K562 (cell line): ENCODE measurements around the gene RPS19. TPM values are rescaled to one million over a fixed set of nuclear protein-coding genes. Genes with fewer than 3 reads are reported as not detected.

Experiments used
- ATAC-seq: fragments of 200-7000 bp; cut with Tn5 transposase; 3 replicates; pipeline ENCODE4 v1.9.1; 2020; ENCODE audit warnings: moderate library complexity
- BruUV-seq: library from RNA; stranded (reverse); fragments of 400-500 nt; replicated peaks from 2 replicates; lab custom pipeline; 2021; lab: Mats Ljungman, UMichigan
- CTCF ChIA-PET: fragments of 300-600 bp; formaldehyde crosslinking; extraction: SDS; loops from one replicate; lab custom pipeline; 2021; ENCODE audit warnings: low intra/inter-chr PET ratio; lab: Yijun Ruan, JAX
- POLR2A ChIA-PET: fragments of 300-600, 350-650 bp; sonication (Branson Sonifier 250); formaldehyde crosslinking; extraction: SDS; loops from one replicate; lab custom pipeline; 2021; ENCODE audit warnings: antibody characterized with exemption, inconsistent platforms; lab: Yijun Ruan, JAX
- DNase-seq, 4 experiments: peaks; one replicate each; pipeline versions ENCODE4 v3.0.0 to v3.0.0-alpha.2; 2011 to 2018; ENCODE audit warnings: low spot score in 3 of 4, mixed read lengths in 3 of 4; ENCODE audit errors: extremely low read depth in 1 of 4
- FAIRE-seq: peaks from 2 replicates; lab custom pipeline; 2011; peaks lifted over from hg19 to GRCh38; lab: Jason Lieb, UNC
- H2AFZ ChIP-seq: 2 replicates; pipeline ENCODE4 v1.6.0; 2011; ENCODE audit warnings: low read depth, low read length, control low read depth, inconsistent platforms
- H3K27ac ChIP-seq: fragments of 200-600 bp; 3 replicates; pipeline ENCODE4 v1.8.0; 2011; ENCODE audit warnings: low read depth, mild to moderate bottlenecking, control low read depth, inconsistent platforms, low read length, moderate library complexity, mixed read lengths; ENCODE audit errors: extremely low read depth
- H3K27me3 ChIP-seq, 2 experiments: fragments of 300-600 bp in 1 of 2; 2 replicates in 1 of 2; 3 replicates in 1 of 2; pipeline versions ENCODE4 v1.6.0 to v1.8.0; 2011; ENCODE audit warnings: inconsistent platforms in 2 of 2, low read length in 2 of 2, mild to moderate bottlenecking in 1 of 2, mixed read lengths in 1 of 2, moderate library complexity in 1 of 2; ENCODE audit not compliant: control insufficient read depth in 2 of 2, insufficient read depth in 2 of 2
- H3K36me3 ChIP-seq: fragments of 300-600 bp; 3 replicates; pipeline ENCODE4 v1.8.0; 2011; ENCODE audit warnings: mild to moderate bottlenecking, low read length, inconsistent platforms; ENCODE audit not compliant: control insufficient read depth, insufficient read depth
- H3K4me1 ChIP-seq, 2 experiments: fragments of 200-600 bp in 1 of 2; replicated peaks in 1 of 2; 2 replicates in 1 of 2; 3 replicates in 1 of 2; pipeline versions ENCODE4 v1.5.1 to v1.8.0; 2011; ENCODE audit warnings: inconsistent platforms in 2 of 2, low read length in 2 of 2, mild to moderate bottlenecking in 1 of 2, mixed read lengths in 1 of 2, moderate library complexity in 1 of 2; ENCODE audit not compliant: control insufficient read depth in 2 of 2, insufficient read depth in 2 of 2
- H3K4me2 ChIP-seq: 2 replicates; pipeline ENCODE4 v1.6.1; 2011; ENCODE audit warnings: low read length, control low read depth, inconsistent platforms, mixed read lengths; ENCODE audit not compliant: insufficient read depth
- H3K4me3 ChIP-seq: fragments of 200-600 bp; sonication (generic), shearing (Covaris generic); 2 replicates; pipeline ENCODE4 v1.5.1; 2016; ENCODE audit warnings: control low read depth, inconsistent platforms
- H3K79me2 ChIP-seq: fragments of 200-600 bp; 3 replicates; pipeline ENCODE4 v1.8.0; 2011; ENCODE audit warnings: low read length, inconsistent platforms; ENCODE audit not compliant: control insufficient read depth, insufficient read depth
- H3K9ac ChIP-seq, 2 experiments: 2 replicates each; pipeline versions ENCODE4 v1.6.0 to v1.6.1; 2011; ENCODE audit warnings: low read depth in 2 of 2, low read length in 2 of 2, control low read depth in 1 of 2, inconsistent platforms in 1 of 2, mild to moderate bottlenecking in 1 of 2, mixed read lengths in 1 of 2; ENCODE audit not compliant: insufficient read depth in 1 of 2
- H3K9me1 ChIP-seq: one replicate; pipeline ENCODE4 v1.6.0; 2011; ENCODE audit warnings: inconsistent platforms, mild to moderate bottlenecking, low read length, moderate library complexity; ENCODE audit not compliant: control insufficient read depth, insufficient read depth
- H3K9me3 ChIP-seq: replicated peaks from 2 replicates; pipeline ENCODE4 v1.5.1; 2011; ENCODE audit warnings: low read depth, low read length, inconsistent platforms; ENCODE audit not compliant: control insufficient read depth, insufficient read depth
- H4K20me1 ChIP-seq: replicated peaks from 2 replicates; pipeline ENCODE4 v1.6.1; 2011; ENCODE audit warnings: low read length, inconsistent platforms, mixed read lengths; ENCODE audit not compliant: control insufficient read depth, insufficient read depth
- ARID3B ChIP-seq: fragments of 250-450 bp; sonication (Bioruptor Pico); IDR thresholded peaks from 2 replicates; pipeline ENCODE4 v1.4.0; 2020; ENCODE audit warnings: borderline replicate concordance
- ATF3 ChIP-seq, 2 experiments: fragments of 450-650 bp in 1 of 2; sonication (generic) in 1 of 2; formaldehyde crosslinking in 1 of 2; IDR thresholded peaks in 1 of 2; conservative IDR thresholded peaks in 1 of 2; 2 replicates each; pipeline versions ENCODE4 v1.6.1 to v1.8.1; 2016 to 2023; ENCODE audit warnings: mild to moderate bottlenecking in 2 of 2, moderate library complexity in 2 of 2, inconsistent platforms in 1 of 2, missing genetic modification reagents in 1 of 2
- ATF6 ChIP-seq: sonication (generic); formaldehyde crosslinking; IDR thresholded peaks from 2 replicates; pipeline ENCODE4 v1.4.0; 2020; ENCODE audit warnings: mild to moderate bottlenecking, missing genetic modification reagents
- ATF7 ChIP-seq: fragments of 450-650 bp; IDR thresholded peaks from 2 replicates; pipeline ENCODE4 v1.7.1; 2014; ENCODE audit warnings: mild to moderate bottlenecking, moderate library complexity
- CBFB ChIP-seq: sonication (generic); formaldehyde crosslinking; IDR thresholded peaks from 2 replicates; pipeline ENCODE4 v1.4.0; 2020; ENCODE audit warnings: mild to moderate bottlenecking, missing genetic modification reagents
- DMBX1 ChIP-seq: fragments of 250-450 bp; sonication (Bioruptor Pico); IDR thresholded peaks from 2 replicates; pipeline ENCODE4 v1.8.0; 2022; ENCODE audit warnings: inconsistent platforms, mild to moderate bottlenecking, moderate library complexity, borderline replicate concordance
- EHMT2 ChIP-seq: fragments of 450-650 bp; IDR thresholded peaks from 2 replicates; pipeline ENCODE4 v1.6.1; 2018; ENCODE audit warnings: antibody characterized with exemption
- FIP1L1 ChIP-seq: fragments of 200-400 bp; formaldehyde crosslinking; IDR thresholded peaks from 2 replicates; pipeline ENCODE4 v1.6.1; 2018; ENCODE audit warnings: mild to moderate bottlenecking, low read depth, low read length; ENCODE audit not compliant: poor library complexity, severe bottlenecking
- JUND ChIP-seq, 2 experiments: IDR thresholded peaks; 2 replicates in 1 of 2; 3 replicates in 1 of 2; pipeline ENCODE4 v1.6.1; 2011; ENCODE audit warnings: borderline replicate concordance in 2 of 2, low read depth in 2 of 2, low read length in 2 of 2, improper control_type of control experiment in 1 of 2, missing biosample characterization in 1 of 2, missing genetic modification characterization in 1 of 2, missing genetic modification reagents in 1 of 2
- NFATC3 ChIP-seq: fragments of 450-650 bp; IDR thresholded peaks from 2 replicates; pipeline ENCODE4 v1.6.1; 2017; ENCODE audit warnings: mild to moderate bottlenecking
- PRPF4 ChIP-seq: fragments of 200-400 bp; formaldehyde crosslinking; IDR thresholded peaks from one replicate; pipeline ENCODE4 v1.6.1; 2017; ENCODE audit warnings: low read length, low read depth, mild to moderate bottlenecking; ENCODE audit not compliant: insufficient read depth, poor library complexity, severe bottlenecking
- PTBP1 ChIP-seq: fragments of 200-400 bp; formaldehyde crosslinking; IDR thresholded peaks from 2 replicates; pipeline ENCODE4 v1.6.1; 2017; ENCODE audit warnings: low read depth, low read length
- RNF2 ChIP-seq: sonication (generic); IDR thresholded peaks from 2 replicates; pipeline ENCODE4 v1.6.1; 2016
- ZNF23 ChIP-seq: fragments of 250-450 bp; sonication (Bioruptor Pico); IDR thresholded peaks from 2 replicates; pipeline ENCODE4 v1.4.0; 2020; ENCODE audit warnings: mild to moderate bottlenecking
- ZNF24 ChIP-seq: fragments of 450-650 bp; IDR thresholded peaks from 2 replicates; pipeline ENCODE4 v1.6.1; 2016
- WGBS: fragments of 100-300 bp; shearing (Covaris generic); methylation state at CpG from one replicate; pipeline ENCODE4 v1.1.6; 2016; ENCODE audit warnings: low coverage, mixed read lengths; ENCODE audit not compliant: insufficient coverage; ENCODE audit errors: missing lambda C conversion rate; 5-methylcytosine and 5-hydroxymethylcytosine counted together
- in situ Hi-C: fragments of 300-500 bp; cut with MboI; formaldehyde crosslinking; loops from 4 replicates; pipeline ENCODE4 v1.15.0; 2018; ENCODE audit warnings: inconsistent platforms, mixed read lengths
- intact Hi-C: fragments of 100-400 bp; cut with micrococcal nuclease; formaldehyde crosslinking; loops from 2 replicates; pipeline ENCODE4 v1.14.2; 2022
- polyA plus RNA-seq, 8 experiments: library from polyadenylated mRNA; depleted of rRNA in 4 of 8; stranded (reverse) in 5 of 8; unstranded in 3 of 8; fragments of >200 nt; fragmentation: Nextera tagmentation in 2 of 8; fragmentation: Illumina TruSeq in 1 of 8; extraction: Ambion mirVana in 2 of 8; extraction: Trizol in 1 of 8; gene quantifications; 2 replicates each; pipeline versions ENCODE4 v1.2.1 to v1.2.3, GENCODE V29; 2011 to 2014; ENCODE audit warnings: inconsistent platforms in 1 of 8, missing spikeins in 1 of 8
- total RNA-seq, 7 experiments: library from RNA; depleted of rRNA in 6 of 7; stranded (reverse); fragments of >200 nt in 6 of 7; fragmentation: Illumina TruSeq in 2 of 7; extraction: Trizol in 2 of 7; gene quantifications; 2 replicates each; pipeline versions ENCODE4 v1.2.1 to v1.2.3, GENCODE V29; 2011 to 2021; ENCODE audit warnings: low replicate concordance in 1 of 7

The RPS19 gene
- total and polyA plus RNA-seq, 9 of the 15 experiments (the other 6 are each of a cell fraction or from before 2014, with no cell fraction given) = 1,964 to 3,408 (median 2,747) TPM

- in situ Hi-C loops (no loop called here), intact Hi-C loops (no loop called here)
- DNase-seq (no peak), FAIRE-seq (no peak), ATAC-seq (no peak)
- Histone ChIP-seq H3K4me1 (no peaks in the 10 kb centered on the region), H3K9me1 (no peaks in the 10 kb centered on the region), H3K4me2 (no peak overlapping the region), H4K20me1 (peaks cover 3% of the 10 kb centered on the region; the same call in 1 of the 2 replicates), H2AFZ (no peak overlapping the region), H3K27ac (no peak overlapping the region), H3K9ac (no peak overlapping the region), H3K79me2 (no peaks in the 10 kb centered on the region), H3K4me3 (no peak overlapping the region), H3K9me3 (no peaks in the 10 kb centered on the region), H3K27me3 (peaks cover 3 to 40% of the 10 kb centered on the region in 2 experiments; a peak in 3 of 5 replicates), H3K36me3 (no peaks in the 10 kb centered on the region)
- ChIA-PET POLR2A (interaction anchor here (0.6 to 0.7 kb wide), 2 partner anchors 9 to 191 kb away, joined by 3 read pairs; no protein-coding TSS in a partner anchor), CTCF (no interaction called here)
- 0% methylated on average over 1 of the region's 3 CpGs for WGBS
- TF ChIP-seq FIP1L1 = no peak
- TF ChIP-seq PRPF4 = no peak
- TF ChIP-seq ATF7 = no peak
- TF ChIP-seq ATF3 (IDR thresholded peaks at IDR 0.05) = no peak
- no peak for TF ChIP-seq ATF3 (CRISPR knock-in tag; conservative IDR thresholded peaks at IDR 0.05)
- TF ChIP-seq DMBX1 (CRISPR knock-in tag) = no peak
- no peak for TF ChIP-seq NFATC3
- TF ChIP-seq ZNF24 = no peak
- TF ChIP-seq RNF2 = no peak
- no peak for TF ChIP-seq EHMT2
- no peak for TF ChIP-seq PTBP1
- no peak for TF ChIP-seq JUND (IDR thresholded peaks at IDR 0.05; ENCODE audit: borderline replicate concordance, low read depth, low read length)
- no peak for TF ChIP-seq JUND (tag; IDR thresholded peaks at IDR 0.05; ENCODE audit: borderline replicate concordance, low read depth, low read length)
- TF ChIP-seq ZNF23 (CRISPR knock-in tag) = no peak
- TF ChIP-seq ATF6 = no peak
- TF ChIP-seq ARID3B (CRISPR knock-in tag) = no peak
- TF ChIP-seq CBFB (CRISPR knock-in tag) = no peak
- no TSS peak for BruUV-seq
Measured at GRCh38 chr19:41811036-41811435, 49.0 kb upstream of the RPS19 start.
